CD4-positive, alpha-beta T cell treated with Interleukin-6 for 4 hours (primary cell): ENCODE data around the gene EXOC2.
A peak's percentile ranks its signal among the peaks of the same experiment; 100 is the strongest.

Experiments used
- DNase-seq: peaks from one replicate; pipeline ENCODE4 v3.0.0-alpha.2; 2020; ENCODE audit warnings: mixed read lengths

The EXOC2 gene

GRCh38 chr6:490251-491037 lies 202.5 kb downstream of the EXOC2 start:
- peak; percentile 30 for DNase-seq

- DNase-seq: no peak
Measured at GRCh38 chr6:489762-490161, 203.2 kb downstream of the EXOC2 start.

DNA sequence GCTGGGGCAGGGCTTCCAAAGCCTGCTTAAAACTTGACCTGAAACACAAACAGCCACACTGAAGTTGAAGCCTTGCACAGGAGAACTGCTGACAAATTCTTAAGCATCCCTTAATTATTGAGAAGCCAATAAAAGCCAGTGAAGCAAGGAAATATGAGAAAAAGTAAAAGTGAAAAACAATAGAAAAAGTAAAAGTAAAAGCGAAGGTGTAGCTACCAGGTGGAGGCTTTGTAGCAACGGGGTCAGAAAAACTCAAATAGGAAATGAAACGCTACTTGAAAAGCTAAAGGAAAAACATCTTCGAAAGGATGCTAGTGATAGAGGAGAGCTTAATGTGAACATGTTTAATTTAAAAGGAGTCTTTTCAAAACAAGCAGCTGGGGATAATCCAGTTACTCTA lies 203.9 kb downstream of the EXOC2 start:
- DNase-seq: no peak

DNA sequence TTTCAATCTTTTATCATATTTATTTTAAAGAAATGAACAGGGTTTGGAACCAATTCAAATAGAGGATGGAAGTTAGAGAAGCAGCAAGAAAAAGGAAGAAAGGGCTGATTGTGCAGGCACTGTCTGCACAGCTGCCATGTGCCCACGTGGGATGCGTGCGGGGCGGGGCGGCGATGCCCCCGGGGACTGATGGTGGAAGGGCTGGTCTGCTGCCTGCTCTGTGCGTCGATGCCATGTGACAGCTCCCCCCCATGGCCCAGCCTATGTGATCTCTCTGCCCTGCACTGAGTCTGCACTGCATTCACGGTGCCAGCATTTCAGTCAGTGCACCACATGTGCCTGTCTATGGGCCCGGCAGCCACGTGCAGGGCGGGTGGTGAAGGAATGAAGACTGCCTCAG lies 205.0 kb downstream of the EXOC2 start:
- DNase-seq: no peak

GRCh38 chr6:485655-486170 lies 207.2 kb downstream of the EXOC2 start:
- no peak for DNase-seq

DNA sequence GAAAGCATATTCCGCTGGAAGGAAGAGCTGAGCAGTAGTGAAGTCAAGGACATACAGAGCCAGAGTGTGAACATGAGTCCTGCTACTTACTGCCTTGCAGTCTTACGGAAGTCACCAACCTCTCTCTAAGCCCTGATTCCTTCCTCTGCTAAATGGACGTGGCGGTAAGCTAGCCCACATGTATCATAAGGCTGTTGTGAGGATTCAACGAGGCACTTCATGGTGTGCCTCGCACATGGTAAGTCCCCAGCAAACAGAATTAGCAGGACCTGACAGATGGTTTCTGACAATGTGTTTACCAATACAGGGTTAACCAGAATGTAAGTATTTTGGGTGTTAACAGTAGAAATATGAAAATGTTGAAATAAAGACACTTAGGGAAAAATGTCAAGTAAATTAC lies 208.2 kb downstream of the EXOC2 start:
- DNase-seq: no peak

- no peak for DNase-seq
Measured at GRCh38 chr6:484086-484745, 208.7 kb downstream of the EXOC2 start.

DNA sequence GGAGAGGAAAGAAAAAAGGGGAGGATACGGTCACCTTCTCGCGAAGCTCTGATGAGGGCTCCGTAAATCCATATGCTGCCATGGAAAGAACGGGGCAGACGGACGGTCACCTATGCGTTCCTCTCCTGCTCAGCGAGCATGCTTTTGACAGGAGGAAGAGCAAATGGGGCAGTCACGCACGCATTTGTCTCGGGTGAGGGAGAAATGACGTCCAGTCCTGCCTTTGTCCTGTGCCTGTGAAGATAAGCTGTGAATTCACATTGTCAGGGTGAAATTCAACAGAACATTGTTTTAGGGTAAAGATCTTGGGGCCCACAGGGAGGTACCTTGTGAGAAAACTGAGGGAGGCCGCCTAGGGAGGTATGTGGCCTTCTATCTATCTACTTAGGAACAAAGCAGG lies 217.6 kb downstream of the EXOC2 start:
- DNase-seq: no peak

- DNase-seq: peak; percentile 85
Measured at GRCh38 chr6:474453-475185, 218.3 kb downstream of the EXOC2 start.

- DNase-seq: no peak
Measured at GRCh38 chr6:473768-474452, 219.0 kb downstream of the EXOC2 start.

- DNase-seq: no peak
Measured at GRCh38 chr6:473356-473755, 219.6 kb downstream of the EXOC2 start.

- DNase-seq: no peak
Measured at GRCh38 chr6:470901-471448, 222.0 kb downstream of the EXOC2 start.

GRCh38 chr6:470051-470900 lies 222.7 kb downstream of the EXOC2 start:
- no peak for DNase-seq

GRCh38 chr6:467671-468082 lies 225.3 kb downstream of the EXOC2 start:
- no peak for DNase-seq

- DNase-seq: no peak
Measured at GRCh38 chr6:467111-467510, 225.8 kb downstream of the EXOC2 start.

DNA sequence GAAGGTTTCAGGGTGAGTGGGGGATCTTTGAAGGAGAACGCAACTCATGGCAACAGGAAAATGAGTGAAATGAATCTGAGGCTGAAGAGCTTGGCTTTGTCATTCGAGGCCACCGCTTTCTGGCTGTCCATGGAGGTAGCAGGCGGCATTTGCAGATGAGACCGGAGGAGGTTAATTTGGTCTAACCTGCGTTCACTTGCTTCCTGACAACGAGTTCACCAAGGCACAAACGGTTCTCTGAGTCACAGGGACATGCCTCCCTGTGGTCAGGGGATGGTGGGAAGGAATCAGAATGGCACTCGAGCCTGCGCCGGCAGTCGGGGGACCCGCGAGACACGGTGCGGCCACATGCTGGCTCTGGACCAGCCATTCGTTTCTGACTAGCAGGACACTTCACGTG lies 226.4 kb downstream of the EXOC2 start:
- DNase-seq: no peak

GRCh38 chr6:465531-466348 lies 227.2 kb downstream of the EXOC2 start:
- no peak for DNase-seq

DNA sequence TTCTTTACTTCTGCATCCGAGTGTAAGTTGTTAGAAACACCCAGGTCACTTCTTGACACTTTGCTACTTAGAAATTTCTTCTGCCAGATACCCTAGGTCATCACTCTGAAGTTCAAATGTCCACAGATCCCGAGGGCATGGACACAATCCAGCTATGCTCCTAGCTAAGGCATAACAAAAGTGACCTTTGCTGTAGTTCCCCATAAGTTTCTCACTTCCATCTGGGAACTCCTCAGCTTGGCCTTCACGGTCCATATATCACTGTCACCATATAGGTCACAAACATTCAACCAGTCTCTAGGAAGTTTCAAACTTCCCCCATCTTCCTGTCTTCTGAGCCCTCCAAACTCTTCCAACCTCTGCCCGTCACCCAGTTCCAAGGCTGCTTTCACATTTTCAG lies 236.1 kb downstream of the EXOC2 start:
- DNase-seq: no peak

- no peak for DNase-seq
Measured at GRCh38 chr6:456358-456867, 236.5 kb downstream of the EXOC2 start.

DNA sequence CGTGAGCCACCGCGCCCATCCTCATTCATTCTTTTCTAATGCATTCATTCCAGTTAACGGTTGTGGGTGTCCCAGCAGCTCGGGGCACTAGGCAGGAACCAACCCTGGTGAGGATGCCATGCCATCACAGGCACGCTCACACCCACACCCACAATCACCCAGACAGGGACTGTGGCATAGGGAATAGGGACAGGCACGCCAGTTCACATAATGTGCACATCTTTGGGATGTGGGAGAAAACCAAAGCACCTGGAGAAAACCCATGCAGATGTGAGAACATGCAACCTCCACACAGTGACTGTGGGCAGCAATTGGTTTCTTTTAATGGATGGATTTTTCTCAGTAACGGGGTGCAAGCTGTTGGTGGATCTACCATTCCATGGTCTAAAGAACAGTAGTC lies 237.1 kb downstream of the EXOC2 start:
- no peak for DNase-seq
